HCT116 (cell line): ENCODE measurements around the gene MEF2D. TPM values are rescaled to one million over a fixed set of nuclear protein-coding genes. Genes with fewer than 3 reads are reported as not detected.

Source experiments
- ATAC-seq: fragments of 200-7000 bp; cut with Tn5 transposase; 2 replicates; pipeline ENCODE4 v1.9.1; 2020; ENCODE audit warnings: mild to moderate bottlenecking, moderate library complexity
- BruUV-seq: library from RNA; stranded (reverse); fragments of 400-500 nt; replicated peaks from 2 replicates; lab custom pipeline; 2021; lab: Mats Ljungman, UMichigan
- CTCF ChIA-PET: fragments of 300-600 bp; sonication (Branson Sonifier 250); formaldehyde crosslinking; loops from one replicate; lab custom pipeline; 2021; ENCODE audit warnings: antibody characterized with exemption; lab: Charles Lee
- POLR2A ChIA-PET: fragments of 300-600, 350-600 bp; sonication (Branson Sonifier 250); formaldehyde crosslinking; loops from one replicate; lab custom pipeline; 2021; ENCODE audit warnings: antibody characterized with exemption; lab: Charles Lee
- RAD21 ChIA-PET, 2 experiments: fragments of 300-600 bp; sonication (Branson Sonifier 250); formaldehyde crosslinking; loops; one replicate each; lab custom pipeline; 2023; ENCODE audit warnings: low total read pairs in 2 of 2; ENCODE audit not compliant: uncharacterized antibody in 2 of 2, unreplicated experiment in 2 of 2, low non-redundant PET in 1 of 2; lab: Charles Lee
- DNase-seq: peaks from one replicate; pipeline ENCODE4 v3.0.0-alpha.2; 2010; ENCODE audit warnings: low read depth, low spot score
- H2AFZ ChIP-seq: fragments of 200-600 bp; shearing (Covaris generic), sonication (generic); 2 replicates; pipeline ENCODE4 v1.6.1; 2017; ENCODE audit warnings: low read depth, mixed run types, mixed read lengths, antibody characterized with exemption, low read length; ENCODE audit not compliant: poor library complexity, severe bottlenecking
- H3K27ac ChIP-seq: 2 replicates; pipeline ENCODE4 v1.5.1; 2012; ENCODE audit warnings: low read depth, low read length
- H3K27me3 ChIP-seq: fragments of 200-600 bp; sonication (generic); 2 replicates; pipeline ENCODE4 v1.6.1; 2016; ENCODE audit warnings: mixed run types, low read length, mixed read lengths; ENCODE audit not compliant: insufficient read depth
- H3K36me3 ChIP-seq, 2 experiments: fragments of 200-500 bp in 1 of 2; fragments of 200-600 bp in 1 of 2; sonication (Bioruptor generic) in 1 of 2; sonication (generic) in 1 of 2; 2 replicates each; pipeline versions ENCODE4 v1.5.1 to v1.6.1; 2014 to 2016; ENCODE audit warnings: low read length in 2 of 2, inconsistent platforms in 1 of 2, mixed read lengths in 1 of 2, mixed run types in 1 of 2; ENCODE audit not compliant: insufficient read depth in 2 of 2, control insufficient read depth in 1 of 2
- H3K4me1 ChIP-seq, 2 experiments: fragments of 200-600 bp in 1 of 2; sonication (generic) in 1 of 2; 2 replicates each; pipeline versions ENCODE4 v1.5.1 to v1.6.1; 2012 to 2017; ENCODE audit warnings: low read length in 2 of 2, inconsistent platforms in 1 of 2, mild to moderate bottlenecking in 1 of 2, mixed read lengths in 1 of 2, mixed run types in 1 of 2, moderate library complexity in 1 of 2; ENCODE audit not compliant: insufficient read depth in 2 of 2, control insufficient read depth in 1 of 2
- H3K4me2 ChIP-seq: fragments of 200-600 bp; sonication (generic); 2 replicates; pipeline ENCODE4 v1.6.1; 2017; ENCODE audit warnings: mixed run types, low read length, mixed read lengths
- H3K4me3 ChIP-seq, 2 experiments: fragments of 200-600 bp in 1 of 2; sonication (generic) in 1 of 2; replicated peaks in 1 of 2; 2 replicates each; pipeline ENCODE4 v1.5.1; 2011 to 2016; ENCODE audit warnings: low read length in 2 of 2, control low read depth in 1 of 2, low read depth in 1 of 2, mild to moderate bottlenecking in 1 of 2, mixed read lengths in 1 of 2, mixed run types in 1 of 2
- H3K79me2 ChIP-seq: fragments of 200-600 bp; sonication (generic); 2 replicates; pipeline ENCODE4 v1.6.1; 2017; ENCODE audit warnings: mild to moderate bottlenecking, mixed run types, low read length, moderate library complexity, mixed read lengths; ENCODE audit not compliant: insufficient read depth
- H3K9ac ChIP-seq: fragments of 200-600 bp; sonication (generic); 2 replicates; pipeline ENCODE4 v1.6.1; 2016; ENCODE audit warnings: low read length, mixed read lengths
- H3K9me2 ChIP-seq: fragments of 200-600 bp; sonication (generic), shearing (Covaris generic); 2 replicates; pipeline ENCODE4 v1.6.1; 2017; ENCODE audit warnings: mixed run types, mild to moderate bottlenecking, moderate library complexity; ENCODE audit not compliant: insufficient read depth
- H3K9me3 ChIP-seq, 2 experiments: fragments of 200-500 bp in 1 of 2; fragments of 200-600 bp in 1 of 2; sonication (Bioruptor generic) in 1 of 2; sonication (generic) in 1 of 2; 2 replicates each; pipeline ENCODE4 v1.6.1; 2014 to 2017; ENCODE audit warnings: low read length in 2 of 2, mixed read lengths in 2 of 2, inconsistent platforms in 1 of 2, low read depth in 1 of 2, mild to moderate bottlenecking in 1 of 2, mixed run types in 1 of 2, moderate library complexity in 1 of 2; ENCODE audit not compliant: control insufficient read depth in 1 of 2, insufficient read depth in 1 of 2
- H4K20me1 ChIP-seq: fragments of 200-600 bp; sonication (generic), shearing (Covaris generic); 2 replicates; pipeline ENCODE4 v1.6.1; 2017; ENCODE audit warnings: mixed run types, mild to moderate bottlenecking, moderate library complexity; ENCODE audit not compliant: insufficient read depth
- CBX3 ChIP-seq: IDR thresholded peaks from 2 replicates; pipeline ENCODE4 v1.6.1; 2012; ENCODE audit warnings: low read depth
- CTCF ChIP-seq, 3 experiments: fragments of 200-600 bp in 1 of 3; sonication (generic) in 1 of 3; IDR thresholded peaks in 2 of 3; conservative IDR thresholded peaks in 1 of 3; 2 replicates each; pipeline ENCODE4 v1.5.1; 2012 to 2017; ENCODE audit warnings: low read depth in 2 of 3, low read length in 2 of 3, antibody characterized with exemption in 1 of 3, borderline replicate concordance in 1 of 3, control low read depth in 1 of 3, mild to moderate bottlenecking in 1 of 3, mixed read lengths in 1 of 3, mixed run types in 1 of 3, moderate library complexity in 1 of 3; ENCODE audit not compliant: insufficient read depth in 1 of 3
- ELF1 ChIP-seq: IDR thresholded peaks from 2 replicates; pipeline ENCODE4 v1.6.1; 2012; ENCODE audit warnings: low read depth, borderline replicate concordance
- EZH2phosphoT487 ChIP-seq: fragments of 200-600 bp; IDR thresholded peaks from 2 replicates; pipeline ENCODE4 v1.6.1; 2018; ENCODE audit warnings: antibody characterized with exemption, borderline replicate concordance
- FOSL1 ChIP-seq: IDR thresholded peaks from 2 replicates; pipeline ENCODE4 v1.6.1; 2012; ENCODE audit warnings: low read depth
- JUND ChIP-seq: IDR thresholded peaks from 2 replicates; pipeline ENCODE4 v1.6.1; 2012
- MAX ChIP-seq: IDR thresholded peaks from 2 replicates; pipeline ENCODE4 v1.6.1; 2012
- POLR2A ChIP-seq: IDR thresholded peaks from 2 replicates; pipeline ENCODE4 v1.7.0; 2011; ENCODE audit warnings: borderline replicate concordance; ENCODE audit not compliant: insufficient read depth, insufficient read length; ENCODE audit errors: extremely low read depth
- RAD21 ChIP-seq: IDR thresholded peaks from 2 replicates; pipeline ENCODE4 v1.6.1; 2012; ENCODE audit warnings: low read depth, mild to moderate bottlenecking
- SIN3A ChIP-seq: IDR thresholded peaks from 2 replicates; pipeline ENCODE4 v1.6.1; 2012; ENCODE audit warnings: low read depth
- SRF ChIP-seq: IDR thresholded peaks from 2 replicates; pipeline ENCODE4 v1.6.1; 2012; ENCODE audit warnings: low read depth
- TCF7L2 ChIP-seq: IDR thresholded peaks from 2 replicates; pipeline ENCODE4 v1.7.0; 2011; ENCODE audit warnings: borderline replicate concordance, inconsistent platforms; ENCODE audit not compliant: insufficient read depth, insufficient read length; ENCODE audit errors: extremely low read depth
- ZFX ChIP-seq: fragments of 450-650 bp; IDR thresholded peaks from 2 replicates; pipeline ENCODE4 v1.6.1; 2017
- intact Hi-C: fragments of 100-400 bp; cut with micrococcal nuclease; formaldehyde crosslinking; loops from 2 replicates; pipeline ENCODE4 v1.10.0; 2022
- total RNA-seq: library from RNA; stranded (reverse); gene quantifications from one replicate; pipeline ENCODE4 v1.2.1, GENCODE V29; 2021; ENCODE audit not compliant: unreplicated experiment
- TF ChIP-seq, protein P1 (sequence below): IDR thresholded peaks from 2 replicates; pipeline ENCODE4 v1.6.1; 2012
- TF ChIP-seq, protein P2 (sequence below): IDR thresholded peaks from 2 replicates; pipeline ENCODE4 v1.6.1; 2011; ENCODE audit warnings: mild to moderate bottlenecking, low read length, moderate library complexity; ENCODE audit not compliant: insufficient replicate concordance; ENCODE audit errors: extremely low read depth

The MEF2D gene
- total RNA-seq, 1 experiment from 2014 or later: 44.2 TPM

- no peak for TF ChIP-seq ZFX
- TF ChIP-seq JUND: no peak
- TF ChIP-seq FOSL1: no peak
- TF ChIP-seq TCF7L2: no peak
- no peak for TF ChIP-seq SRF
- TF ChIP-seq SIN3A: no peak
- TF ChIP-seq POLR2A: no peak
- TF ChIP-seq, protein P1, sequence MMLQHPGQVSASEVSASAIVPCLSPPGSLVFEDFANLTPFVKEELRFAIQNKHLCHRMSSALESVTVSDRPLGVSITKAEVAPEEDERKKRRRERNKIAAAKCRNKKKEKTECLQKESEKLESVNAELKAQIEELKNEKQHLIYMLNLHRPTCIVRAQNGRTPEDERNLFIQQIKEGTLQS: no peak
- TF ChIP-seq RAD21: no peak
- no peak for TF ChIP-seq ELF1
- TF ChIP-seq, protein P2, sequence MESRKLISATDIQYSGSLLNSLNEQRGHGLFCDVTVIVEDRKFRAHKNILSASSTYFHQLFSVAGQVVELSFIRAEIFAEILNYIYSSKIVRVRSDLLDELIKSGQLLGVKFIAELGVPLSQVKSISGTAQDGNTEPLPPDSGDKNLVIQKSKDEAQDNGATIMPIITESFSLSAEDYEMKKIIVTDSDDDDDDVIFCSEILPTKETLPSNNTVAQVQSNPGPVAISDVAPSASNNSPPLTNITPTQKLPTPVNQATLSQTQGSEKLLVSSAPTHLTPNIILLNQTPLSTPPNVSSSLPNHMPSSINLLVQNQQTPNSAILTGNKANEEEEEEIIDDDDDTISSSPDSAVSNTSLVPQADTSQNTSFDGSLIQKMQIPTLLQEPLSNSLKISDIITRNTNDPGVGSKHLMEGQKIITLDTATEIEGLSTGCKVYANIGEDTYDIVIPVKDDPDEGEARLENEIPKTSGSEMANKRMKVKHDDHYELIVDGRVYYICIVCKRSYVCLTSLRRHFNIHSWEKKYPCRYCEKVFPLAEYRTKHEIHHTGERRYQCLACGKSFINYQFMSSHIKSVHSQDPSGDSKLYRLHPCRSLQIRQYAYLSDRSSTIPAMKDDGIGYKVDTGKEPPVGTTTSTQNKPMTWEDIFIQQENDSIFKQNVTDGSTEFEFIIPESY: no peak
- TF ChIP-seq CTCF (IDR thresholded peaks at IDR 0.05 in 2 of 3, conservative IDR thresholded peaks at IDR 0.05 in 1 of 3; ENCODE audit: borderline replicate concordance in 1 of 3, insufficient read depth in 1 of 3, low read depth in 2 of 3, low read length in 2 of 3): no peak
- TF ChIP-seq CBX3: no peak
- TF ChIP-seq MAX: no peak
- no peak for TF ChIP-seq EZH2phosphoT487
- H3K9me3 ChIP-seq: no peaks in the 10 kb centered on the region
- peaks cover 100% of the 10 kb centered on the region for H3K79me2 ChIP-seq
- H3K4me3 ChIP-seq: peak overlapping the region in 1 of 2 experiments; percentile 44; a peak in 2 of 4 replicates
- no peaks in the 10 kb centered on the region for H3K9me2 ChIP-seq
- no peaks in the 10 kb centered on the region; the same call in 1 of the 2 replicates for H4K20me1 ChIP-seq
- H3K27me3 ChIP-seq: no peaks in the 10 kb centered on the region
- peak overlapping the region; percentile 52 for H3K9ac ChIP-seq
- peak overlapping the region; percentile 84 for H3K4me2 ChIP-seq
- no peaks in the 10 kb centered on the region for H3K36me3 ChIP-seq
- H3K4me1 ChIP-seq: peaks cover 41 to 68% of the 10 kb centered on the region in 2 experiments
- ChIA-PET POLR2A (interaction anchor here (0.8 to 1.2 kb wide), 2 partner anchors 10 to 14 kb away, joined by 3 to 4 read pairs; no protein-coding TSS in a partner anchor), CTCF (interaction anchor here (0.6 to 1.6 kb wide), 2 partner anchors 10 to 11 kb away, joined by 3 to 11 read pairs; no protein-coding TSS in a partner anchor), RAD21 (no interaction called here)
- intact Hi-C loops: no loop called here
- peak overlapping the region; percentile 33 for H3K27ac ChIP-seq
- DNase-seq (no peak), ATAC-seq (no peak)
- no peak overlapping the region for H2AFZ ChIP-seq
- no TSS peak for BruUV-seq
Observed at GRCh38 chr1:156491151-156491949, 9.2 kb downstream of the MEF2D start.
